Keratinocyte (primary cell): Measurements from ENCODE around the gene FSHB. TPM values are rescaled to one million over a fixed set of nuclear protein-coding genes. Genes with fewer than 3 reads are reported as not detected.

ENCODE experiments used
- DNase-seq: peaks from one replicate; pipeline ENCODE4 v3.0.0-alpha.2; 2011; ENCODE audit warnings: low read depth, missing footprints, low spot score
- FAIRE-seq: peaks from 2 replicates; lab custom pipeline; 2011; peaks lifted over from hg19 to GRCh38; lab: Jason Lieb, UNC
- H2AFZ ChIP-seq: 2 replicates; pipeline ENCODE4 v1.6.0; 2012; ENCODE audit warnings: low read length, control low read depth, inconsistent platforms; ENCODE audit not compliant: control insufficient read depth
- H3K27ac ChIP-seq: 2 replicates; pipeline ENCODE4 v1.5.1; 2011; ENCODE audit warnings: low read length; ENCODE audit not compliant: control insufficient read depth, insufficient read depth
- H3K27me3 ChIP-seq: 3 replicates; pipeline ENCODE4 v1.6.0; 2011; ENCODE audit warnings: low read length; ENCODE audit not compliant: control insufficient read depth, insufficient read depth; ENCODE audit errors: extremely low read depth
- H3K36me3 ChIP-seq, 2 experiments: 2 replicates in 1 of 2; 3 replicates in 1 of 2; pipeline ENCODE4 v1.5.1; 2011; ENCODE audit warnings: low read length in 2 of 2, mild to moderate bottlenecking in 1 of 2; ENCODE audit not compliant: control insufficient read depth in 2 of 2, insufficient read depth in 2 of 2; ENCODE audit errors: extremely low read depth in 1 of 2
- H3K4me1 ChIP-seq: 3 replicates; pipeline ENCODE4 v1.5.1; 2011; ENCODE audit warnings: low read length; ENCODE audit not compliant: control insufficient read depth, insufficient read depth; ENCODE audit errors: extremely low read depth
- H3K4me2 ChIP-seq: 3 replicates; pipeline ENCODE4 v1.6.0; 2011; ENCODE audit warnings: low read depth, low read length; ENCODE audit not compliant: control insufficient read depth, insufficient read depth; ENCODE audit errors: extremely low read depth
- H3K4me3 ChIP-seq, 3 experiments: fragments of 200-600 bp in 1 of 3; sonication (generic) in 1 of 3; 2 replicates in 2 of 3; 3 replicates in 1 of 3; pipeline ENCODE4 v1.5.1; 2011 to 2016; ENCODE audit warnings: low read length in 3 of 3, mild to moderate bottlenecking in 3 of 3, control low read depth in 2 of 3, inconsistent platforms in 1 of 3, low read depth in 1 of 3, mixed read lengths in 1 of 3, mixed run types in 1 of 3, moderate library complexity in 1 of 3; ENCODE audit not compliant: control insufficient read depth in 2 of 3, insufficient read depth in 2 of 3; ENCODE audit errors: extremely low read depth in 1 of 3
- H3K79me2 ChIP-seq: 2 replicates; pipeline ENCODE4 v1.6.0; 2012; ENCODE audit warnings: low read length; ENCODE audit not compliant: control insufficient read depth, insufficient read depth
- H3K9ac ChIP-seq: 3 replicates; pipeline ENCODE4 v1.6.0; 2011; ENCODE audit warnings: low read length; ENCODE audit not compliant: control insufficient read depth, insufficient read depth; ENCODE audit errors: extremely low read depth
- H3K9me1 ChIP-seq: 3 replicates; pipeline ENCODE4 v1.6.0; 2011; ENCODE audit warnings: low read length; ENCODE audit not compliant: control insufficient read depth, insufficient read depth; ENCODE audit errors: extremely low read depth
- H3K9me3 ChIP-seq: 2 replicates; pipeline ENCODE4 v1.5.1; 2012; ENCODE audit warnings: low read depth, low read length; ENCODE audit not compliant: control insufficient read depth
- H4K20me1 ChIP-seq: 3 replicates; pipeline ENCODE4 v1.6.0; 2011; ENCODE audit warnings: low read length; ENCODE audit not compliant: control insufficient read depth, insufficient read depth; ENCODE audit errors: extremely low read depth
- CTCF ChIP-seq, 3 experiments: IDR thresholded peaks in 1 of 3; conservative IDR thresholded peaks in 1 of 3; optimal IDR thresholded peaks in 1 of 3; 2 replicates in 2 of 3; 3 replicates in 1 of 3; pipeline versions ENCODE3 to v1.5.1; 2011; ENCODE audit warnings: low read length in 3 of 3, mild to moderate bottlenecking in 3 of 3, moderate library complexity in 2 of 3, control low read depth in 1 of 3, inconsistent platforms in 1 of 3; ENCODE audit not compliant: insufficient read depth in 2 of 3; ENCODE audit errors: extremely low read depth in 1 of 3
- EZH2 ChIP-seq: IDR thresholded peaks from one replicate; pipeline ENCODE4 v1.6.1; 2012; ENCODE audit warnings: inconsistent platforms, mild to moderate bottlenecking, low read length, moderate library complexity
- dilution Hi-C: fragments of 300-500 bp; cut with MboI; formaldehyde crosslinking; loops from one replicate; pipeline ENCODE4 v1.7.0; 2020; ENCODE audit warnings: low sequenced_read_pairs; ENCODE audit not compliant: extremely low pct_ligation_motif_present
- polyA plus RNA-seq, 5 experiments: library from polyadenylated mRNA; depleted of rRNA in 3 of 5; stranded (reverse) in 3 of 5; stranded (forward) in 1 of 5; unstranded in 1 of 5; fragments of >200 nt; gene quantifications; 1 replicate in 1 of 5; 2 replicates in 3 of 5; 3 replicates in 1 of 5; pipeline versions ENCODE4 v1.2.1 to v1.2.3, GENCODE V29; 2011 to 2012; ENCODE audit warnings: missing spikeins in 2 of 5, low read depth in 1 of 5, low replicate concordance in 1 of 5

The FSHB gene
- polyA plus RNA-seq, 1 donor (not counting 4 experiments of a cell fraction or from before 2014, with no cell fraction given) = not detected

- TF ChIP-seq CTCF (optimal IDR thresholded peaks at IDR 0.05 in 1 of 3, IDR thresholded peaks at IDR 0.05 in 1 of 3, conservative IDR thresholded peaks at IDR 0.05 in 1 of 3; ENCODE audit: extremely low read depth in 1 of 3, insufficient read depth in 2 of 3, low read length in 3 of 3) (no peak), EZH2 (no peak)
- dilution Hi-C loops = no loop called here
- no peak for FAIRE-seq
Measured at GRCh38 chr11:30245621-30246020, 14.8 kb downstream of the FSHB start.

GRCh38 chr11:30254307-30255298 lies 23.8 kb downstream of the FSHB start:
- DNase-seq (no peak), FAIRE-seq (no peak)
- dilution Hi-C loops = no loop called here
- Histone ChIP-seq H4K20me1 (no peaks in the 10 kb centered on the region), H3K9me1 (no peaks in the 10 kb centered on the region), H3K9ac (no peak overlapping the region), H3K79me2 (no peaks in the 10 kb centered on the region), H3K4me2 (no peak overlapping the region), H3K4me1 (no peaks in the 10 kb centered on the region), H3K9me3 (no peaks in the 10 kb centered on the region), H3K27ac (no peak overlapping the region), H3K27me3 (no peaks in the 10 kb centered on the region), H3K4me3 (no peak overlapping the region), H2AFZ (no peak overlapping the region), H3K36me3 (no peaks in the 10 kb centered on the region)
- TF ChIP-seq CTCF (optimal IDR thresholded peaks at IDR 0.05 in 1 of 3, IDR thresholded peaks at IDR 0.05 in 1 of 3, conservative IDR thresholded peaks at IDR 0.05 in 1 of 3; ENCODE audit: extremely low read depth in 1 of 3, insufficient read depth in 2 of 3, low read length in 3 of 3) = no peak
- TF ChIP-seq EZH2 = no peak

More at GRCh38 chr11:30245621-30246020, 14.8 kb downstream of the FSHB start:
- no peak overlapping the region for H2AFZ ChIP-seq
- no peak overlapping the region for H3K27ac ChIP-seq
- no peak overlapping the region for H3K4me3 ChIP-seq
- no peaks in the 10 kb centered on the region for H4K20me1 ChIP-seq
- H3K36me3 ChIP-seq = no peaks in the 10 kb centered on the region
- no peaks in the 10 kb centered on the region for H3K27me3 ChIP-seq
- no peak for DNase-seq
- H3K4me2 ChIP-seq = no peak overlapping the region
- no peaks in the 10 kb centered on the region for H3K79me2 ChIP-seq
- no peaks in the 10 kb centered on the region for H3K9me3 ChIP-seq
- no peaks in the 10 kb centered on the region for H3K9me1 ChIP-seq
- peaks cover 4% of the 10 kb centered on the region for H3K4me1 ChIP-seq
- H3K9ac ChIP-seq = no peak overlapping the region
